Measurements from ENCODE around the gene IL6ST. TPM values are rescaled to one million over a fixed set of nuclear protein-coding genes. Genes with fewer than 3 reads are reported as not detected.
"Not testable (repeated sequence)": the region's sequence is repeated elsewhere in the genome, so short reads cannot be mapped to it uniquely, and the experiment has no call there.

Gene IL6ST
- total RNA-seq, 1 donor from 2014 or later: 69.7 TPM

GRCh38 chr5:56004874-56005273 lies 10.1 kb upstream of the IL6ST start:
- Mint-ChIP-seq H3K9me3 (ENCODE audit: unreplicated experiment) (no peaks in the 10 kb centered on the region), H3K4me3 (ENCODE audit: unreplicated experiment) (no peak overlapping the region), H3K27ac (ENCODE audit: unreplicated experiment) (no peak overlapping the region), H3K36me3 (ENCODE audit: low read depth, unreplicated experiment) (no peaks in the 10 kb centered on the region), H3K4me1 (ENCODE audit: unreplicated experiment) (peaks cover 4% of the 10 kb centered on the region), H3K27me3 (ENCODE audit: unreplicated experiment) (no peaks in the 10 kb centered on the region)
- no peak for TF ChIP-seq CTCF (IDR thresholded peaks at IDR 0.05; ENCODE audit: unreplicated experiment)
- no peak for DNase-seq (ENCODE audit: low spot score)

GRCh38 chr5:56003679-56004078 lies 8.9 kb upstream of the IL6ST start:
- H3K9me3 Mint-ChIP-seq (ENCODE audit: unreplicated experiment): no peaks in the 10 kb centered on the region
- H3K36me3 Mint-ChIP-seq (ENCODE audit: low read depth, unreplicated experiment): no peaks in the 10 kb centered on the region
- no peak for TF ChIP-seq CTCF (IDR thresholded peaks at IDR 0.05; ENCODE audit: unreplicated experiment)
- no peaks in the 10 kb centered on the region for H3K27me3 Mint-ChIP-seq (ENCODE audit: unreplicated experiment)
- peaks cover 4% of the 10 kb centered on the region for H3K4me1 Mint-ChIP-seq (ENCODE audit: unreplicated experiment)
- no peak overlapping the region for H3K4me3 Mint-ChIP-seq (ENCODE audit: unreplicated experiment)
- H3K27ac Mint-ChIP-seq (ENCODE audit: unreplicated experiment): no peak overlapping the region
- DNase-seq (ENCODE audit: low spot score): no peak

GRCh38 chr5:56003179-56003578 lies 8.4 kb upstream of the IL6ST start:
- no peak for TF ChIP-seq CTCF (IDR thresholded peaks at IDR 0.05; ENCODE audit: unreplicated experiment)
- Mint-ChIP-seq H3K36me3 (ENCODE audit: low read depth, unreplicated experiment) (no peaks in the 10 kb centered on the region), H3K4me1 (ENCODE audit: unreplicated experiment) (peaks cover 8% of the 10 kb centered on the region), H3K27ac (ENCODE audit: unreplicated experiment) (no peak overlapping the region), H3K9me3 (ENCODE audit: unreplicated experiment) (no peaks in the 10 kb centered on the region), H3K27me3 (ENCODE audit: unreplicated experiment) (no peaks in the 10 kb centered on the region), H3K4me3 (ENCODE audit: unreplicated experiment) (no peak overlapping the region)
- DNase-seq (ENCODE audit: low spot score): no peak

GRCh38 chr5:56002303-56002702 lies 7.5 kb upstream of the IL6ST start:
- Mint-ChIP-seq H3K4me1 (ENCODE audit: unreplicated experiment) (peaks cover 11% of the 10 kb centered on the region), H3K27ac (ENCODE audit: unreplicated experiment) (no peak overlapping the region), H3K27me3 (ENCODE audit: unreplicated experiment) (no peaks in the 10 kb centered on the region), H3K9me3 (ENCODE audit: unreplicated experiment) (no peaks in the 10 kb centered on the region), H3K4me3 (ENCODE audit: unreplicated experiment) (no peak overlapping the region), H3K36me3 (ENCODE audit: low read depth, unreplicated experiment) (no peaks in the 10 kb centered on the region)
- no peak for DNase-seq (ENCODE audit: low spot score)
- TF ChIP-seq CTCF (IDR thresholded peaks at IDR 0.05; ENCODE audit: unreplicated experiment): no peak

DNA sequence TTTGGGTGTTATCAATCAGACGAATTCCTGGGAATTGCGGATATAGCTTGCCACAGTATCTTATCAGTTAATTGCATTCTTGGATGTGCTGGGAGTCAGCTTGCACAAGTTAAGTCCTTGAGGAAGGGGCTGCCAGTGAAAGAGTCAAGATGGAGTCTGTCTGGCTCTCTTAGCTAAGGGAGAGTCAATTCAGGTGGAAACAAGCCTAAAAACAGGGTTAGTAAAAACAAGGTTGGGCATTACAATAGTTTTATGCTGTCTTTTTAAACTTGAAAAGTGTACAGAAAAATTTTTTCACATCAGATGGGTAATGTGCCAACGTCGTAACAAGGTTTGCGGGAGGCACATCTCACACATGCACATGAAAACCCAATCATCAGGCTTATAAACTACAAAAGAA lies 5.5 kb upstream of the IL6ST start:
- H3K27me3 Mint-ChIP-seq (ENCODE audit: unreplicated experiment); H3K9me3 Mint-ChIP-seq (ENCODE audit: unreplicated experiment); H3K4me3 Mint-ChIP-seq (ENCODE audit: unreplicated experiment); DNase-seq (ENCODE audit: low spot score); H3K36me3 Mint-ChIP-seq (ENCODE audit: low read depth, unreplicated experiment); H3K27ac Mint-ChIP-seq (ENCODE audit: unreplicated experiment): not testable (repeated sequence)
- H3K4me1 Mint-ChIP-seq (ENCODE audit: unreplicated experiment): peaks cover 14% of the 10 kb centered on the region

GRCh38 chr5:55998966-55999365 lies 4.2 kb upstream of the IL6ST start:
- H3K4me3 Mint-ChIP-seq (ENCODE audit: unreplicated experiment): no peak overlapping the region
- no peak for TF ChIP-seq CTCF (IDR thresholded peaks at IDR 0.05; ENCODE audit: unreplicated experiment)
- peaks cover 1% of the 10 kb centered on the region for H3K27me3 Mint-ChIP-seq (ENCODE audit: unreplicated experiment)
- H3K4me1 Mint-ChIP-seq (ENCODE audit: unreplicated experiment): peaks cover 14% of the 10 kb centered on the region
- H3K27ac Mint-ChIP-seq (ENCODE audit: unreplicated experiment): no peak overlapping the region
- H3K36me3 Mint-ChIP-seq (ENCODE audit: low read depth, unreplicated experiment): peaks cover 4% of the 10 kb centered on the region
- DNase-seq (ENCODE audit: low spot score): no peak
- H3K9me3 Mint-ChIP-seq (ENCODE audit: unreplicated experiment): no peaks in the 10 kb centered on the region

Data from endothelial cell (in vitro differentiated cells).